ENCODE measurements around the gene TACR1.
A peak's percentile ranks its signal among the peaks of the same experiment; 100 is the strongest.
"Not testable (repeated sequence)": the region's sequence is repeated elsewhere in the genome, so short reads cannot be mapped to it uniquely, and the experiment has no call there.

The TACR1 gene

DNA sequence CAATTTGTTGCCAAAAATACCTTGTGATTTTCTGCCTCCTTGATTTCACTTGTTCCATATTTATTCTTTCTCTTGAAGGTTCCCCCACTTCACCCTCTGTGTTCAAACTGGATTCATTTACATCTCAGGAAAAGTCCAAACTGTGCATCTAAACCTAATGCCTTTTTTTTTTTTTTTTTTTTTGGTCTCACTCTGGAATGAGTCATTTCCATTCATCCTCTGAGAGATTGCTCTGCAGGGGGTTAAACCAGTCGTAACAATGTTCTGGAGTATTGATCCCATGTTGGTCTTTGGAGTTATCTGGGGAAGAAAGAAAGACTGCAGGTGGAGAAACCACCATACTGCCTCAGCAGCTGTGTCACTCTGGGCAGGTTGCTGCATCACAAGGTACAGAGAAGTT is 119.7 kb downstream of the TACR1 start:
- peak; percentile 23 for DNase-seq

DNA sequence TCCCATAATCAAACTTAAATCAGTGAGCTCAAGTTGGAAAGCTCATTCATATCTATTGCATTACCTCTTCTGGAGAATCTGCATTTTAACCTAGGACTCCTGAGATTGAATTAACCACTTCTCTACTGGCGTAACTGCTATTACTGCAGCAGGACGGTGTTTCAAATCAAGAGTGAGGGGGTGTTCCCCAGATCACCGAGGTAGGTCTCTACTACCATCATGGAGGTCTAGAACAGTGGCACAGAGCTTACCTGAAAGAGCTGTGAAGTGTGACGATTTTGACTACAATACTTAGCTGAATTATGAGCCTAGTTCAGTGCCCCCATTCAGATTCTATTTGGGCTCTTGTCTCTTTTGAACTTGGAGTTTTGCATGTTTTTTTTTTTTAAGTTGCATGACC is 121.4 kb downstream of the TACR1 start:
- DNase-seq = no peak

DNA sequence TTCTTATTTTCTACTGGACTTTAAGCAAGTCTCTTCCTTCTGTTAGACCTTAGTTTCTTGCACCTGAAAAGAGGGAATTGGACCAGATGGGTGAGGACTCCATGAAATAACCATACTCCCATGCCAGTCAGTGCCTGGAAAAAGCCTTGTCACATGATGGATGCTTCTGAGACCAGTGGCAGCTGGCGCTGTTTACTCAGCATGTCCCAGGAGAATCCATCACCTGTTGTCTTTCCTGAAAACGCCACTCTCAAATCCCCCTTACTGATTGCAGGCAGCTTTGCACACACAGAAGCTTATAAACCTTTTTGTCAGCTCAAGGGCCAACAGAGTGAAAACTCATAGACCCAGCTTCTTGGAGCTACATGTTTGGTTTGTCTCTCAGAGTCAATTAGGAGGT is 123.2 kb downstream of the TACR1 start:
- DNase-seq = no peak

DNA sequence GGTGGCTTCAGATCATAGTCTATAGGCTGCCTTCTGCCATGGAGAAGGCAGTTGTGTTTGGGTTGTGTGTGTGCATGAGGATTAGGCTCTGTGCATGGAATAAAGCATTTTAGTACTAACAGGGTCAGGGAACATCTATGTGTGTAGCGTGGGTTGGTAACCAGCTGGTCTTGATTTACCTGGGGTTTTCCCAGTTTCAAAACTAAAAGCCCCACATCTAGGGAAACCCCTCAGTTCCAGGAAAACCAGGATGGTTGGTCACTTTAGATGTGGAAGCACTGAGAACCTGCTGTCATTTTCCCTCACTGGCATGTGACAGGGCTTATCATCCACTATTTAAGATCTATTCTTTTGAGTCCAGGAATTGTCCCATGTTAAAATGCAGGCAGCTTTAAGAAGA is 124.6 kb downstream of the TACR1 start:
- no peak for DNase-seq

DNA sequence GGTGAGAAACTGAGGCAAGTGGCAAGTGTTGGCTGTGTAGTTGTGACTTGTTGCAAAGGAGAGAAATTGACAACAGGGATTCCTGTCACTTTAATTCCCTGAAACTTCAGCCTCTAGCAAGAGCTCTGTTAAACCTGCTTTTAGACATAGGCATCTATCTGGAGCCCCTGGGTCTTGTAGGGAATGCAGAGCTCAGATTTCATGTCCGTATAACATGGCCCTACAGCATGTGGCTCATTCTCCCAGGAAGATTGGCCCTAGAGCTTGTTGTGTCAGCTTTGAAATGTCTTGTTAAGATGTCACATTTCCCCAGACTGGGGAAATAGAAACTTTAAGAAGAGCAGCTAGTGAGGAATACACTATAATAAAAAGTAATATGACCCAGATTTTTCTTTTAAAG is 125.1 kb downstream of the TACR1 start:
- DNase-seq = no peak

DNA sequence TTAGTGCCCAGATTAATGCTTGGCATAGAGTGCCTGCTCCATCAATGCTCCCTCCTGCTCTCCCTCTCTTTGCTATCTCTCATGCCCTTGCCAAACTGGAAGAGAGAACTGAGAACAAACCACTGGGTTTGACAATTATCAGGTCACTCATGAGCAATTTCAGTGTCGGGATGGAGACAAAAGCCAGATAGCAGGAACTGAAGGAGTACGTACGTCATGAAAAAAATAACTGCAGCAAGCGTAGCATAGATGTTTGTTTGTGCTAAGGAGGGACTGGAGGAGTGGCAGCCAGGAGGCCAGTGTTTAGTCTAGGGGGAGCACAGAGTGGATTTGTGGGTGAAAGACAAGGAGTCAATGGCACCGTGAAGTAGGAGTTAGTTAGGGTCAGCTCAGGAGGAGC is 127.6 kb downstream of the TACR1 start:
- no peak for DNase-seq

DNA sequence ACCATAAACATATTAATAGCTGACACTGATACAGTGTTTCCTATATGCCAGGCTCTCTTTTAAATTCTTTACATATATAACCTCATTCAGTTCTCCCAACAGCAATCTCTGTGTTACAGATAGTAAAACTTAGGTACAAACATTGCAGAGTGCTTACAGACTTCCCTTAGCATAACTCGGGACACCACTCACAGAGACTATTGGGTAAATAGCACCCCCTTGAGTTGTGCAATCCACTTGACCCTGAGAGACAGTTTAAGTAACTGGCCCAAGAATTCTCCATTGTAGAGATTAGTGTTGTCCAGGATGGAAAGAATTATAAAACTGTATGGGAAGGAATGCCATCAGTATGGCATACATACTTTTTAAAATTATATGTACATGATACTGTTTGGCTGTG is 130.8 kb downstream of the TACR1 start:
- no peak for DNase-seq

DNA sequence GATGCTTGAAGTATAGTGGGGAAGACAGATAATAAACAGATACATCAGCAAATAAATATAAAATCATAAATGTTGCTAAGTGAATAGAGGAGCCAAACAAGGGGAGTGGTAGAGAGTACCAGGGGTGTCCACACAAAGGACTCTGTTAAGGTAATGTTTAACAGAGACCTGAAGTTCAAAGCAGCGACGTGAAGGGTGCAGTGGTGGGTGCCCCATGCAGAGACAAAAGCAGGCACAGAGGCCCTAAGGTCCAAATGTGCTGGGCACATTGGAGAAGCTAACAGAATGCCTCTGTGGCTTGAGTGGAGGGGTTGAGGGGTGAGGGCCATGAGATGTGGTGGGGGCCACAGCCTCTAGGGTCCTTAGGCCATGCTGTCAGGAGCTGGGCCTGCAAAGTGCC is 131.8 kb downstream of the TACR1 start:
- no peak for DNase-seq

DNA sequence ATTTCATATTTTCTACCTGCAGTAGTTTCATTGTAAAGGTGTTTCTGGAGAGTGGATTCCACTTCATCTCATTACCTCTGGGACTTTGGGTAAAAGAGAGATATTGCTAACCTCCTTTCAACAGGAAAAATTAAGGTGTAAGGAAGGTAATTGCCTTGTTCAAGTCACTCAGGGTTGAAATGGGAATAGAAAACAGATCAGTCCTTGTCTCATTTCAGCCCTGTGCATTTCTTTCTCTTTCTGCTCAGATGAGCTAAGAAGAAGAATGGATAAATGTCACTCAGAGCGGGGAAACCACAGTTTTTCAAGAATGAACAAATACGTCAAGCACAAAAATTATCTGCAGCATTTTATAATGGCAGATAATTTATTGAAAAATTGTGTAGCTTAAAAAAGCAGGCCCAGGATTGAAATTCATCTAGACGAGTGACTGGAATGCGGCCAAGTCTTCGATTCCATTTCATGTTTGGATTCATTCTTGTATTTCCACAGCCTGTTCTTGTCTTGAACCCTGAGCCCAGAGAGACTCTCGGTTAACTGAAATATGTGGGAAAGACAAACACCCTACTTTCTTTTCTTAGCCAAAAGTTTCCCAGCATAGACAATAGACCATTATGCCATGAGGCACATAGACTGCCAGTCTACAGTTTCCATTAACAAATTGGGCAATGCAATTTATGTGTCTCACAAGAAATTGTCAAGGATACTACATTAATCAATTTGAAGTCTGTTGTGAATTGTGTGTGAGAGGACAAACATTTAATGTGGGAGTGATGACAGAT is 133.0 kb downstream of the TACR1 start:
- no peak for DNase-seq

DNA sequence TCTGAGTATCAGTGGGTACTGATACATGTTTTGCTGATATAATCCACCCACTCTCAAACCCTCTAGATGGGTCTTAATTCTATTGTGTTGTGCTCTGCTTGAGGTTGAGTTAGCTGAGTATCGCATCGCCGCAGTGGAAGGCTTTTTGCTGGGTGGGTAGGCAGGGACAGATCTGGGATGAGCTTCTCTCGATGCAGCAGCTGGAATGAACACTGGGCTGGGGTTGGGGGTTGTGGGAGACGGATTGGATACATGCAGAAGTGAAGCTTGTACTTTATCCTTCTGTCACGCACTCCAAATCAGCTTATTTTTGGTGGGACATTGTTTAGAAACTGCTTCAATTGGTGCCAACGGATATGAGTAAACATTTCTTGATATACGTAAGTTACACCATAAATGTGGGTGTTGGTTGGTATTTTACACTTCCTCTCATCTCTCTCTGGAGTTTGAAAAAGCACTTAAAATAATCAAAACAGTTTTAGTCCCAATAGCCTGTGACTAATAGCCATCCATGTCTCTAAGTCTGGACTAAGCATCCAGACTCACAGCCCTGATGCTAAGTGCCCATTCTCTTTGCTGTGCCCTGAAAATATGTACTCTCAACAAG is 133.8 kb downstream of the TACR1 start:
- DNase-seq = peak; percentile 12

DNA sequence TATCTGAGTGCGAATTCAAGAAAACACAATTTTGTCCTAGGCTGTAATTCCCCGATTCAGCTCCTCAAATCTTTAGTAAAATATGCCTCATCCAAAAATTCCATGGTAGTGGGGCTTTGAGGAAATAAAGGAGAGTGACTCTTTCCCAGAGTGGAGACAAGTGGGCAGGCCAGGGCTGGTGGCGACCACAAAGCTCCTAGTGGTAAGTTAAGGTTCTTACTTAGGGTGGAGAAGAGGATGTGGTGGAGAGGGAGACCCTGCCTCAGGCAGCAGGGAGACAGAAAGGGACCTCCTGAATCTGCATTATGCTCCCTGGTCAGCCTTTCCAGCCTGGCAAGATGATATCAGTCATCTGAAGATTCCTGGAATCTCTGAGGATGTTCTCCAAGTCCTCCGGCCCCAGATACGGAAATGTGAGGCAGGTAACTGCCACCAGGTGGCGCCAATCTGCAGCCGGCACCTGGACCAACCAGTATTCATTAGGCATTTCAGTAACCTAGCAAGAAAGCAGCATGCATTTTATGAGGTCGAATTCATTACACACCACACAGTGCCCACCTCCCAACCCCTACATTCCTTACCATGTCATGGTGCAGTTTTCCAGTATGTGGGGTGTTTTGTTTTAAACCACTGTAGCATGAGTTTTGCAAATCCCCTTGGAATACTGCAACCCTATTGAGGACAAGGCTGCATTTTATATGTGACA is 134.5 kb downstream of the TACR1 start:
- peak; percentile 48 for DNase-seq

DNA sequence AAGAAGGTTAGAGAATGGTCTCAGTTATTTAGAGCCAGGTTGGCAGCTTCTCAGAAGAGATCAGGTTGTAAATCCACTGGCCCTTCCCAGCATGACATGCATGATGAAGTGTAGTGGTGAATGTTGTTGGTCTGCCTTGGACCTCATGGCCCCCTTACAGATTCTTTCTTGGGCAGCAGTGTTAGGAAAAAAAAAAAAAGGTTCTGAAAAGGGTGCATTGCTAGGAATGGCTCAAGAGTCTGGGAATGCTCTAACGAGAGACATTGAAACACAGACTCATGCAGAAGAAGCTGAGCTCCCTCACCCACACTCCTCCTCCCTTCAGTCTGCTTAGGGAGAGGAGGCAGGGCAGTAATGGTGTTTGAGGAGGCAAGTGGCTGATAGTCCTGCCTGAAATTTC is 135.4 kb downstream of the TACR1 start:
- no peak for DNase-seq

DNA sequence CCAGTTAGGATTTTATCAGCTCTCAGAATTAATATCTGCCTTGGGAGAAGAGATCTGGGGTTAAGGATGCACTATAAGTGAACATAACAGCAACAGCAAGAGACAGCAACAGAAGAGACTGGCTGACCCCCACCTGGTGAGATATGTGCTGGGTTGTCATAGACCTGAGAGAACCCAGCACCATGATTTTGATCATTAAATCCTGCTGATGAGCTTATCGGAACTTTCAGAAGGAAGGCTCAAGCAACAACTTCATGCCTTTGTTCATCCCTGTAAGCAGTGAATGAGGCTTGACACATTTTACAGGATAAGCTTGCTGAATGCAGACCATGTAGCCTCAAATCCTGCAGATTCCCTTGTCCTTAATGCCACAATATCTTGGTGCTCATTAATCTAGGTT is 140.9 kb downstream of the TACR1 start:
- DNase-seq = no peak

DNA sequence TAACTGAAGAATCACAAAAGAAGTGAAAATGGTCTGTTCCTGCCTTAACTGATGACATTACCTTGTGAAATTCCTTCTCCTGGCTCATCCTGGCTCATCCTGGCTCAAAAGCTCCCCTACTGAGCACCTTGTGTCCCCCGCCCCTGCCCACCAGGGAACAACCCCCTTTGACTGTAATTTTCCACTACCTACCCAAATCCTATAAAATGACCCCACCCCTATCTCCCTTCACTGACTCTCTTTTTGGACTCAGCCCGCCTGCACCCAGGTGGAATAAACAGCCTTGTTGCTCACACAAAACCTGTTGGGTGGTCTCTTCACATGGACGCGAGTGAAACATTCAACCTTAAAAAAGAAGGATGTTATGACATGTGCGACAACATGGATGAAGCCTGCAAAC is 142.2 kb downstream of the TACR1 start:
- not testable (repeated sequence) for DNase-seq

DNA sequence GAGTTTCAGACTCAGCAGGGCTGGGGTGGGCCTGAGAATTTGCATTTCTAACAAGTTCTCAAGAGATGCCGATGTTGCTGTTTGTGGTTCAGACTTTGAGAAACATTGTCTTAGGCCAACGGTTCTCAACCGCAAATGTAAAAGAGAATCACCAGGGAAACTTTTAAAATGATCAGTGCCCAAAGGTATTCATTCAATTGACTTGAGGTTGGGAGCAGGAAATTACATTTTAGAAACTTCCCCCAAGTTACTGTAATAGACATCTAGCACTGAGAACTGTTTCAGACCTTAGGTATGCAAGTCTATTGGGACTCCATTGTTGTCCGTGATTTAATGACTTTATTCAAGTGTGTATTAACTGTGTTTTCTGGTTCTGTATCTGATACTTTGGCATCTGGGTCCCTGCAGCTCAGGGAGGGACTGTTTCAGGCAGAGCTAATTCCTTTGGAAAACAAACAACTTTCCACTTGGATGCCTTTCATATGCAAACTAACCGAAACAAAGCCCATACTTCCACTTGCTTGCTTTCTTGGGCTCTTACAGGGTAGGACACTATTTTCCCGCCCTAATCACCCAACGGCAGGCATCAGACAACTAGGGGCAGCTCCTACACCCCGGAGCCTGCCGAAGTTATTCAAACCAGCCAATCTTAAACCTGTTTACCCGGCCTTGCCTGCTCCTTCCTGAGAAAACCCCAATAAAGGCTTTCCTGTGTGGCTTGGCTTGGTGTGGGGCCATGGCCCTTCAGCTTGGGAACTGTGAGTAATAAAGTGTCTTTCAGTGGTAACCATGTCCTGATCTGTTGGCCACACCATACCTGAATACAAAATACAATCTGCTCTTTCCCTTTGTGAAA is 143.3 kb downstream of the TACR1 start:
- DNase-seq = peak; percentile 85

DNA sequence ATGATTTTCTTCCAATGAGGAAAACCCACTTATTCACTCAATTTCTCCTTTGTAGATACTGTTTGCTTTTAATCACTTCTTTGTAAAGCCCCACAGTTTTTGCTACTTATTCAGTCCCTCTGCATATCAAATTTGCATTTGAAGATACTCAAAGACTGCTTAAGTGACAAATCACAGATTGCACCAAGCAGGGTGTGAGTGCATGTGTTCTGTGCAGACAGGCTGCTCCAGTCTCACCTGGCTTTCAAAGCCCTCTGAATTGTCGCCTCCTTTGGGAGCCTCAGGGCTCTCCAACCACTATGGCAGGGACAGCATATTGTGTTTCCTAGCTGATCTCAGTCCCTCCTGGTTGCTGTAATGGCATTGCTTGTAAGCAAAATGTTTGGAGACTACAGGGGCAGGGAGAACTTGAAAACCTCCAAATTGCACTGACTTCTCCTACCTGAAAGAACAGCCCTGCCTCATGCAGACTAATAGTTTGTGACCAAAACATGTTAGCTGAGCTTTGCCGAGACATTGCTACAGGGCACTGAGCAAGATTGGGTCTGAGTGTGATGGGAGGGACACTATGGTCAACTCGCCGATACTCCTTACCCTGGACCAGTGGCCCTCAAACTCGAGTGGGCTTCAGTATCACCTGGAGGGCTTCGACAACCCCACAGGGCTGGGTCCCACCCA is 144.0 kb downstream of the TACR1 start:
- DNase-seq = no peak

DNA sequence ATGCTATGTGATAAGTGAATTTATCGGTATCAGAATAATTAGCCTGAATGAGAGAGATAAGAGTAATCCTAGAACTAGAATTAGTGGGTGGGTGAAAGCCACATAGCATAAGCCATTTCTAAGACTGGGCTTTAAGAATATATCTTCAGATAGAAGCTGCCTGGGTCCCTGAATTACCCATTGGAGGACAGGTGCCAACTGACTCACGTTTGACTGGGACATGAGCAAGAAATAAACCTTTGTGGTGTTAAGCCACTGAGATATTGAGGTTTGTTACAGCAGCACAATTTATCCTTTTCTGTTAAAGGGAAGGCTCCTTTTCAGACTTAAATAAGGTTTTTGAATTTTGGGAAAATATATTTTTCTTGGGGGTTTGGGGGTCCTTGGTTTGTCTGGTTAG is 145.0 kb downstream of the TACR1 start:
- no peak for DNase-seq

DNA sequence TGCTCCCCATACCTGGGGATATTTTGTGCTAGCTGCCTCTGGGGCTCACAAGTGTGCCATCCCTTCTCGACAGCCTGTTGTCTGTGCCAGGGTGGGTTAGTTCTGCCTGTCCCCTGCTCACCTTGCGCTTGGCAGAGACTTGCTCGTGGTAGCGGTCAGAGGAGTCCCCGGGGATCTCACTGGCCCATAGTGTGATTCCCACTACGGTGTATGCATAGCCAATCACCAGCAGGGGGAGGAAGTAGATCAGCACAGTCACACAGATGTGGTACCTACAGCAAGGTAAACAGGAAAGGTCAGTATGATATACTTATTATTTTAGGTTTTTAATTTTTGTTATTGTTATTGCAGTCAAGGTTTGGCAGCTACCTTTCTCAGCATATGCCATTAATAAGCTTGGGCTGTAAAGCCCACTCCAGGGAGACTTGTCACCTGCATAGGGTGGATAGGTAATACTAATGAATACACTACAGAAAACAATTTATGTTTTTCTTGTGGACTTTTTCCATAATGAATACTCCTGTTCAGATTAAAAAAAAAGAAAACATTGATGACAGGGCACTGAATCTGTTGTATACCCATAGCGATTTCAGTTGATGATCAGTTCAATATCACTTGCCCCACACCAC is 145.7 kb downstream of the TACR1 start:
- DNase-seq = peak; percentile 26

DNA sequence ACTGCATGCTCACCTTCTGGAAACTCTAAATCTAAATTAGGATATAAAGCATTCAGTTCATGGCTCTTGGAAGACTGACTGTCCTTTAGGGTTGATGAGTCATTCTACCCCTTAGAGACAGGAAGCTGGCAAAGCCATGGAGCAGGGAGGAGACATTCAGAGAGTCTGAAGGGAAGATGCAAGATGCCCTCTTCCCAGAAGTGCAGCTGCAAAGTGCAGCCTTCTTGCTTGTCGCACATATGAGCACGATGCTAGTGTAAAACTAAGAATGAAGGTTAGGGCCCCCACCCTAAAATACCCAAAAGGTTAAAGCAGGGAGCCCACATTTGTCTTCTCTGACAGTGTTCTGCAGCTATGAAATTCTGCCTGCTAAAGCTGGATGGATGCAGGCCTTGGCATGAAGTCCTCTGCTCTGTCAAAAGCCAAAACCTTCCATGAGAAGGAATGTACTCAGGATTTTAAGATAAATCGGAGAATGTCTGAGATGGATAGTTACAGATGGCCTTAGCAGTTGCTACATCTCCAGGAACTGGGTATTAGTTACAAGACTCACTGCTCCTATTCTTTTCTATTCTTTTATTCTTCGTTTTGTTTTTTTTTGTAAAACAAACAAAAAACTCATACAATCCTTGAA is 151.2 kb downstream of the TACR1 start:
- DNase-seq = peak; percentile 83

DNA sequence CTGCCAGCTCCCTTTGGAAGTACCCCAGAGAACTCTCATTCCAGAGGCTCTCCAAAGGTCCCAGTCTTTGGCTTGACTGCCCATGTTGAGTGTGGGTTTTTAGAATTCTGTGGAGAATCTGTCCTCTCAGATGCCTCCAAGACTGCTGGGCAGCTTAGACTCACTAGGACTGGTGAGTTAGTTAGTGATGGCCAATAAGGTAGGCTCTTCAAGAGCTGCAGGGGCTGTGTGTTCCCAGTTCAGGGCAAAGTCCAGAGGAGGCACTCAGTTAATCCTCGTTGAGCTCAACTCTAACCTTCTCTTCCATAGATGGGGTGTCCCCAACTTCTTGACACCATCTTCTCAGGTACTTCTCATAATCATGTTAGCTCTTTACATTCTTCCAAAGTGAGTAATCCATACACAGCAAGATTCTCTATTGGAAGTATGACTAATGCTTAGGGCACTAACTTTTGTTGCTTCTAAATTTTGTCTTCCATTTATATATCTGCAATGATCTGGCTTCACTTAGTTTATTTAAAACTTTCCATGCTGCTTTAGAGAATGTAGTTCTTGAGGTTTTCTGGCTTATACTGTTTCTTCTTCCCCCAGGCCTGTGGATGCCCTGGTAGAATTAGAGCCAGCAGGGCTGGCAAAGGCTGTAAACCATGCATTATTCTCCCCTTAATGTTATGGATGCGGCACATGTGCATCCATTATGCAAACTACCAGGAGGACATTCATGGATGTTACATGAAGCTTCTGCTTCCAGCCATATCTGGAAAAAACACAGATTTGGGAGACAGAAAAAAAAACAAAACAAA is 151.9 kb downstream of the TACR1 start:
- peak; percentile 83 for DNase-seq

Measured in fibroblast of skin of right biceps (primary cell).